Measurements from ENCODE around the gene PRKCH. TPM values are rescaled to one million over a fixed set of nuclear protein-coding genes. Genes with fewer than 3 reads are reported as not detected.
A peak's percentile ranks its signal among the peaks of the same experiment; 100 is the strongest.

PRKCH gene
- polyA plus RNA-seq, 2 of the 4 experiments (the other 2 are of a cell fraction): 10.0 to 10.2 TPM

DNA sequence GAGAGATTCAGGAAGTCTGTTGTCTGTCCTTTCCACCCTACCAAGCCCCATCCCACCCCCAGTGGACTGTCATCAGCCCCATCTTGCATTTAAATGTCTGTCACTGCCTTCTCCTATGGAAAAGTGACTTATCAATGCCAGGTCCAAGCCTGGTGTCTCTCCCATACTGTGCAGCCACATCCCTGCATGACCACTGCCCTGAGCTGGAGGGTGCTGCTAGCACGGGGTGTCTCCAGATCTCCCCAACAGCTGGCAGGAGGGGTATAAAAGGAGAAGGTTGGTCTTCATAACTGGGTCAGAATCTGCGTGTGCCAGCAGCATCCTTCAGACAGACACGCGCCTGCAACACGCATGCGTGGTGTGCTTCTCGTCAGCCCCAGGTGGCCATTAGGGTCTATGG lies 219.6 kb downstream of the PRKCH start:
- 83% methylated on average over 6 of the region's 7 CpGs for WGBS (ENCODE audit: missing lambda C conversion rate)
- ATAC-seq (no peak), FAIRE-seq (no peak), DNase-seq (ENCODE audit: low read depth in 1 of 2, low spot score in 1 of 2) (no peak)
- H3K4me1 ChIP-seq: peaks cover 49% of the 10 kb centered on the region
- ChIA-PET CTCF (interaction anchor here (1.2 kb wide), 1 partner anchor 18 kb away, joined by 3 read pairs; no protein-coding TSS in a partner anchor), POLR2A (no interaction called here)
- no peak overlapping the region for H3K4me2 ChIP-seq
- TF ChIP-seq TFCP2L1 (CRISPR knock-in tag; IDR thresholded peaks at IDR 0.05) (no peak), EHF (CRISPR knock-in tag; IDR thresholded peaks at IDR 0.05) (no peak), FOSB (CRISPR knock-in tag; IDR thresholded peaks at IDR 0.05) (no peak), TP53 (CRISPR knock-in tag; IDR thresholded peaks at IDR 0.05) (no peak), ZFP36 (IDR thresholded peaks at IDR 0.05; ENCODE audit: borderline replicate concordance, partially characterized antibody) (no peak), PHF8 (IDR thresholded peaks at IDR 0.05; ENCODE audit: borderline replicate concordance, low read depth) (no peak), HOXA7 (CRISPR knock-in tag; IDR thresholded peaks at IDR 0.05) (no peak), BHLHE40 (IDR thresholded peaks at IDR 0.05; ENCODE audit: low read depth, low read length) (no peak), NR3C1 (IDR thresholded peaks at IDR 0.05) (no peak), CEBPB (IDR thresholded peaks at IDR 0.05) (no peak)
- TF ChIP-seq, protein P1, sequence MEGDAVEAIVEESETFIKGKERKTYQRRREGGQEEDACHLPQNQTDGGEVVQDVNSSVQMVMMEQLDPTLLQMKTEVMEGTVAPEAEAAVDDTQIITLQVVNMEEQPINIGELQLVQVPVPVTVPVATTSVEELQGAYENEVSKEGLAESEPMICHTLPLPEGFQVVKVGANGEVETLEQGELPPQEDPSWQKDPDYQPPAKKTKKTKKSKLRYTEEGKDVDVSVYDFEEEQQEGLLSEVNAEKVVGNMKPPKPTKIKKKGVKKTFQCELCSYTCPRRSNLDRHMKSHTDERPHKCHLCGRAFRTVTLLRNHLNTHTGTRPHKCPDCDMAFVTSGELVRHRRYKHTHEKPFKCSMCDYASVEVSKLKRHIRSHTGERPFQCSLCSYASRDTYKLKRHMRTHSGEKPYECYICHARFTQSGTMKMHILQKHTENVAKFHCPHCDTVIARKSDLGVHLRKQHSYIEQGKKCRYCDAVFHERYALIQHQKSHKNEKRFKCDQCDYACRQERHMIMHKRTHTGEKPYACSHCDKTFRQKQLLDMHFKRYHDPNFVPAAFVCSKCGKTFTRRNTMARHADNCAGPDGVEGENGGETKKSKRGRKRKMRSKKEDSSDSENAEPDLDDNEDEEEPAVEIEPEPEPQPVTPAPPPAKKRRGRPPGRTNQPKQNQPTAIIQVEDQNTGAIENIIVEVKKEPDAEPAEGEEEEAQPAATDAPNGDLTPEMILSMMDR (IDR thresholded peaks at IDR 0.05): no peak
- no peak overlapping the region for H3K4me3 ChIP-seq
- H3K9me3 ChIP-seq: no peaks in the 10 kb centered on the region
- peak overlapping the region; percentile 96 to 99; a peak in 5 of 6 replicates for H3K27ac ChIP-seq

DNA sequence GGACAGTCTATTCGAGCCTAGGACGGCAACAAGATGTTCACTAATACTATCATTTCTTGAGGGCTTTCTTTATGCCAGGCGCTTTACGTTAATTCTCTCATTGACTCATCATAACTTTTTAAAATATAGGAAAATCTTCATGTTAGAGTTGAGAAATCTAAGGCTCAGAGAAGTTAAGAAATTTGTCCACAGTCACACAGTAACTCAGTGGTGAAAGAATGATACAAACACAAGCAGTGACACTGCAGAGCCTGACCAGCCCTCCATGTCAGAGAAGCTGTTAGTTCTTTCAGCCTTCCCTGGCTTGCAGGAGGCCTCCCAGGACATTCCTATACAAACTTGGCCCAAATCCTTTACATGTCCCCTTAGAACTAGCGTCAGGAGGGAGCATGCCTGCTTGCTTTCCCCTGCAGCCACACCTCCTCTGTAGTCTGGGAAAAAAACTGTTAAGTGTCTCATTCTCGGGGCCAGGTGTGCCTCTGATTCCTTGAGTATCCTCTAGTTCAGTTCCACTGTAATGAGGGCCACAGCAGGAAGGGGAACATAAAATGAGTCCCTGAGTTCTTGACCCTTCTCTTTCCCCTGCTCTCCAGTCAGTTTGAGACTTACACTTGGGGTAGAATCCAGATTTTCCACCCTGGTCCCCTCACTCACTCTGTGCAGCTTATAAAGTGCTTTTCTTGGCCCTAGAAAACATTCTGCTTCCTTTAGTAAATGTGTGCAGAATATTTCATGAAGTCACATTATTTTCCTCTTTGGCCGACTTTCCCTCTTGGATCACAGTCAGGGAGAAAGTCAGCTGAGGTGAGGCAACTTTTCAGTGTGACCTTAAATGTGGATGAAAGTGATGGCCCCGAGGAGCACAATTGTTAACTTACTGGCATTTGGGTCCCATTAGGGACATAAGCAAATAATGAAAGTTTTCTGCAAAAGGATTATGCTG lies 221.7 kb downstream of the PRKCH start:
- no peak for ATAC-seq
- DNase-seq (ENCODE audit: low read depth in 1 of 2, low spot score in 1 of 2): no peak
- Histone ChIP-seq H3K4me1 (peaks cover 46% of the 10 kb centered on the region), H3K4me3 (no peak overlapping the region), H3K9me3 (no peaks in the 10 kb centered on the region), H3K27ac (peak overlapping the region; percentile 96 to 99), H3K4me2 (no peak overlapping the region)
- 80% methylated on average over 8 of the region's 8 CpGs for WGBS (ENCODE audit: missing lambda C conversion rate)
- CTCF ChIA-PET: interaction anchor here (0.6 to 1.1 kb wide), 3 partner anchors 19 to 986 kb away, joined by 3 to 4 read pairs (median 4); no protein-coding TSS in a partner anchor
- POLR2A ChIA-PET: no interaction called here
- TF ChIP-seq NPAS2 (CRISPR knock-in tag; IDR thresholded peaks at IDR 0.05; ENCODE audit: borderline replicate concordance) (no peak), FOSL2 (IDR thresholded peaks at IDR 0.05) (no peak), FOSL2 (CRISPR knock-in tag; IDR thresholded peaks at IDR 0.05) (no peak), POLR2AphosphoS2 (conservative IDR thresholded peaks at IDR 0.05; ENCODE audit: low read length) (no peak), RAD21 (conservative IDR thresholded peaks at IDR 0.05 in 1 of 2, IDR thresholded peaks at IDR 0.05 in 1 of 2) (no peak), POLR2A (IDR thresholded peaks at IDR 0.05; ENCODE audit: low read length) (no peak), BHLHE40 (IDR thresholded peaks at IDR 0.05; ENCODE audit: low read depth, low read length) (no peak), CHD4 (IDR thresholded peaks at IDR 0.05; ENCODE audit: borderline replicate concordance) (no peak), CEBPB (IDR thresholded peaks at IDR 0.05) (no peak), EHMT2 (IDR thresholded peaks at IDR 0.05; ENCODE audit: low read depth) (no peak)
- TF ChIP-seq, protein P1 (IDR thresholded peaks at IDR 0.05): no peak
- TF ChIP-seq, protein P2, sequence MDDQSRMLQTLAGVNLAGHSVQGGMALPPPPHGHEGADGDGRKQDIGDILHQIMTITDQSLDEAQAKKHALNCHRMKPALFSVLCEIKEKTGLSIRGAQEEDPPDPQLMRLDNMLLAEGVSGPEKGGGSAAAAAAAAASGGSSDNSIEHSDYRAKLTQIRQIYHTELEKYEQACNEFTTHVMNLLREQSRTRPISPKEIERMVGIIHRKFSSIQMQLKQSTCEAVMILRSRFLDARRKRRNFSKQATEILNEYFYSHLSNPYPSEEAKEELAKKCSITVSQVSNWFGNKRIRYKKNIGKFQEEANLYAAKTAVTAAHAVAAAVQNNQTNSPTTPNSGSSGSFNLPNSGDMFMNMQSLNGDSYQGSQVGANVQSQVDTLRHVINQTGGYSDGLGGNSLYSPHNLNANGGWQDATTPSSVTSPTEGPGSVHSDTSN (IDR thresholded peaks at IDR 0.05): no peak
- FAIRE-seq: no peak

All from A549 (cell line).